HG02870 (cell line): ENCODE results near the gene ASPM.
"Not testable (repeated sequence)": the region's sequence is repeated elsewhere in the genome, so short reads cannot be mapped to it uniquely, and the experiment has no call there.

Experiments used
- ATAC-seq: cut with Tn5 transposase; IDR thresholded peaks from one replicate; pipeline ENCODE4 v1.9.1; 2021; ENCODE audit warnings: mild to moderate bottlenecking, moderate library complexity; ENCODE audit not compliant: unreplicated experiment

Gene ASPM

DNA sequence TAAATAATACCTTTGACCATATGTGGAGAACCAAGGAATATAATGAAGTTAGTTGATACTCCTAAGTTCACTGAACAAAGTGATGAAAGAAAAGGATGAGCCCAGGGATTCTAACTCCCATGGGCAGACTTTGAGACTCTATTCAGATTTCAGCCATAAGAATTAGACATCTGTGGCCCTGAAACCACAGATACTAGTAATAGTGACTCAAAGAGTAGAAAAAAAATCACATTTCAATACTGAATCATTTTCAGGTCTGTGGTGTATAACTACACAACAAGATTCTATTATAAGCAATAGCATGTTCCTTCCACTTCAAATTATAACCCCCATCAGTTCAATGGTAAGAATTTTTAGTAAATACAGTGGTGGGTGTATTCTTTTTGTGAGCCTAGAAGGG, 63.0 kb downstream of the ASPM start:
- peak; percentile 85 for ATAC-seq

DNA sequence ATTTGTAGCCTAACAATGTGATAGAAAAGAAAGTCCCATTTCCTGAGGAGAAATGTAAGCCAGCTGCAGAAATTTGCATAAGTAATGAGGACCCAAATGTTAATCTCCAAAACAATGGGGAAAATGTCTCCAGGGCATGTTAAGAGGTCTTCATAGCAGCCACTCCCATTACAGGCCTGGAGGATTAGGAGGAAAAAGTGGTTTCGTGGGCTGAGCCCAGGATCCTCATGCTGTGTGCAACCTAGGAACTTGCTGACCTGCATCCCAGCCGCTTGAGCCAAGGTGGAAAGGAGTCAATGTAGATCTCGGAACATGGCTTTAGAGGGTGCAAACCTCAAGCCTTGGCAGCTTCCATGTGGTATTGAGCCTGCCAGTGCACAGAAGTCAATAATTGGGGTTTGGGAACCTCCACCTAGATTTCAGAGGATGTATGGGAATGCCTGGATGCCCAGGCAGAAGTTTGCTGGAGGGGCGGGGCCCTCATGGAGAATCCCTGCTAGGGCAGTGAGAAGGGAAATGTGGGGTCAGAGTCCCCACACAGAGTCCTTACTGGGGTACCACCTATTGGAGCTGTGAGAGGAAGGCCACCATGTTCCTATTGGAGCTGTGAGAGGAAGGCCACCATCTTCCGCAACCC, 65.2 kb downstream of the ASPM start:
- ATAC-seq: no peak

DNA sequence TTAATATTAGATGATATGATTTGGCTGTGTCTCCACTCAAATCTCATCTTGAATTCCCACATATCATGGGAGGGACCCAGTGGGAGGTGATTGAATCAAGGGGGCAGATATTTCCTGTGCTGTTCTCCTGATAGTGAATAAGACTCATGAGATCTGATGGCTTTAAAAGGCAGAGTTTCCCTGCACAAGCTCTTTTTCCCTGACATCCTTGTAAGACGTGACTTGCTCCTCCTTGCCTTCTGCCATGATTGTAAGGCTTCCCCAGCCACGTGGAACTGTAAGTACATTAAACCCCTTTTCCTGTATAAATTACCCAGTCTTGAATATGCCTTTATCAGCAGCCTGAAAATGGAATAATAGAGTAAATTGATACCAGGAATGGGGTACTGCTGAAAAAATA, 66.1 kb downstream of the ASPM start:
- no peak for ATAC-seq

DNA sequence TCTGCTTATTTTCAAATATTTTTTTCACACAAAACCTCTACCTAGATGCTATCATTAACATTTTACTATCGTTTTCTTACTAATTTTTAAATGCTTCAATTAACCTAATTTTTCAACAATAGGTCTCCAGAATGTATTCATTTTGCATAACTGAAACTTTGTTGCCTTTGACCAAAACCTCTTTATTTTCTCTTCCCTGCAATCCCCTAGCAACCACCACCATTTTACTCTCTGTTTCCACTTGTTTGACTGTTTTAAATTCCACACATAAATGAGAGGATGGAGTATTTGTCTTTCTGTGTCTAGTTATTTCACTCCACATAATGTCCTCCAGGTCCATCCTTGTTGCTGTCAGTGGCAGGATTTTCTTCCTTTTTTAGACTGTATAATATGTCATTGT, 69.9 kb downstream of the ASPM start:
- ATAC-seq: no peak

DNA sequence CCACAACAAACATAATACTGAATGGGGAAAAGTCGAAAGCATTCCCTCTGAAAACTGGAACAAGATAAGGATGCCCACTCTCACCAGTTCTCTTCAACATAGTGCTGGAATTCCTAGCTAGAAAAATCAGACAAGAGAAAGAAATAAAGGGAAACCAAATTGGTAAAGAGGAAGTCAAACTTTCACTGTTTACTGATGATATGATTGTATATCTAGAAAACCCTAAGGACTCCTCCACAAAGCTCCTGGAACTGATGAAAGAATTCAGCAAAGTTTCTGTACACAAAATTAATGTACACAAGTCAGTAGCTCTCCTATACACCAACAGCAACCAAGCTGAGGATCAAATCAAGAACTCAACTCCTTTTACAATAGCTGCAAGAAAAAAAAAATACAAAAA, 72.5 kb downstream of the ASPM start:
- ATAC-seq: no peak

DNA sequence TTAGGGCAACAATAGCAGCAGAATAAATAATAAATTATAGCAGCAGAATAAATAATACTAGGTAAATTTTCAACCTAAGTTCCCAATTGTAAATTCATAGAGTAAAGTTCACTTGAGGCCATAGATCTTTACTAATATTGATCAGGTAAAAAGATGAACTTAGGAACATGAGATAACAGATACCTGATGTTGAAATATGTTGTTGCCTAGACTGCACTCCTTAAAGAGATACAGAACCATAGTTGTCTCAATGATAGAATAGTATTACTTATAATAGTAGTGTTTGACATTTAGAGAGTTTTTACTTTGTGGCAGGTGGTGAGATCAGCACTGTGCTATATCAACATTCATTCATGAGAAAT, 79.0 kb downstream of the ASPM start:
- no peak for ATAC-seq

DNA sequence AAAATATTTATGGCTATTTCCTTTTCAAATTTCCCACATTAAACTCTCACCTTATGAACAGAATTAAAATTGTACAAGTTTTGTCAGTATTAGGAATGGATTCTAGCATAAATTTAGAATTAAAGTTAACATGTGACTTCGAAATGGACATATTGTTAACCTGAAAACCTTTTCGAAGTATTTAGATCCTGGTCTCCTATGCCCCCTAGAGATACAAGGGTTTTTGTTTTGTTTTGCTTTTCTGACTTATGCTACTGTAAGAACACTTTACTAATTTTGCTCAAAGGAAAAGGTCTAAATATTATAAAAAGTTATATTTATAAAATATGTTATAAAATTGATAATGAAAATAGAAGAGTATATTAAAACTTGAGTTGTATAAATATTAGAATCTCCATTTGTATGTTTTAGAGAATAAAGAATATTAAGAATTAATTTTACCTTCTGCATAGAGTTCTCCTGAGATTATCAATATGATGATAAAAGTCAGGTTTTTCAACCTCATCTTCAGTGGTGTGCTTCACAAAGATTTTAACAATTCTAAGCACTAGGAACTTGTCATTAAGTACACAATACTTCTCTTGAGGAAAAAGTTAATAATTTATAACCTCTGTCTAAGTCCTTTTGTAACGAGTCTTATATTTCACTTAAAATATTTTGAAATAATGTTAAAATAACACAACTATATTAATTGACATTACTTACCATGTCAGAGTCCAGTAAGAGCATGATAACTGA, 79.6 kb downstream of the ASPM start, which contains the start of gene F13B:
F13B (minus strand) TSS at position 542 of the 738 bp plus-strand sequence; CDS start at position 505, 37 bp downstream.
- no peak for ATAC-seq

DNA sequence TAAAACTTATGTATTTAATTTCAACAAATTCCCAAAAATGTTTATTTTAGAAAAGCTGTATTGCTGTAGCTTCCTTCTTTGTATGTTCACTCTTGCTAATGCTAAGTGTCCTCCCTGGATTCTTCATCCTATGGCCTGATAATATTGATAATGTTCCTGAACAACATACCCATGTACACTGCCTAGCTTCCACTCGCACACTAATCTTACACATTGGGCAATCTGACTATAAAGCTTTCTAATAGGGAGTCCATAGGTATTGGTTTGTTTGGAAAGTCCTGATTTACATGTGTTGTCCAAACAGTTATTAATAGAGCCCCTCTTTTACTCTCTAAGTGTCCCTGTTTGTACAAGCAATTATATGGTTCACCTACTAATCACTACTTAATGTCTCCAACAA, 80.2 kb downstream of the ASPM start:
- ATAC-seq: no peak

DNA sequence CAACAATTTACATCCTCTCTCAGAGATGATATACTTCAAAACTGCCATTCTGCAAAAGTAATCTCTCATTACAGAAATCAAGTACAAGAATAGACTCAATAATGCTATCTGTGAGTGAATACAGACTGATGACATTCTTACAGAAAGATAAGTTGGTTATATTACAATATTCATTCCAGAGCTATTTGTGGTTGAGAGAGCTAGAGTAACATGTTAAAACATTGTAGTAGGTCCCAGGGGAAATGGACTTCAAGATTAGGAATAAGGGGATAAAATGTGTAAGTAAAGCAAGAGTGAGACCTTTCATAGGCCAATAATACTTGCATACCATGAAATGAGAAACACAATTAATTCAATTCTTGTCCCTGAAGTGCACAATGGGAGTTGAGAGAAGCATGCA, 80.9 kb downstream of the ASPM start:
- no peak for ATAC-seq

DNA sequence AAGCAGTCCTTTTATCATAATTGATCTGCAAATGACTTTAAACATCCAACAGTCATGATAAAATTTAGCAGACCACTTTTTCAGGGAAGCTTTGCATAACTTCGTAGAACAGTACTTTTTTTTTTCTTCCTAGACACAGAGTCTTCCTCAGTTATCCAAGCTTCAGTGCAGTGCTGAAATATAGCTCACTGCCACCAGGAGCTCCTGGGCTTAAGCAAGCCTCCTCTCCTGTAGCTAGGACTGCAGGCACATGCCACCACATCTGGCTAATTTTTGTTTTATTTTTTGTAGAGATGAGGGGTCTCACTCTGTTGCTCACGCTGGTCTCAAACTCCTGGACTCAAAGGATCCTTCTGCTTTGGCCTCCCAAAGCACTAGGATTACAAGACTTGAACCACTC, 83.3 kb downstream of the ASPM start:
- peak; percentile 30 for ATAC-seq

DNA sequence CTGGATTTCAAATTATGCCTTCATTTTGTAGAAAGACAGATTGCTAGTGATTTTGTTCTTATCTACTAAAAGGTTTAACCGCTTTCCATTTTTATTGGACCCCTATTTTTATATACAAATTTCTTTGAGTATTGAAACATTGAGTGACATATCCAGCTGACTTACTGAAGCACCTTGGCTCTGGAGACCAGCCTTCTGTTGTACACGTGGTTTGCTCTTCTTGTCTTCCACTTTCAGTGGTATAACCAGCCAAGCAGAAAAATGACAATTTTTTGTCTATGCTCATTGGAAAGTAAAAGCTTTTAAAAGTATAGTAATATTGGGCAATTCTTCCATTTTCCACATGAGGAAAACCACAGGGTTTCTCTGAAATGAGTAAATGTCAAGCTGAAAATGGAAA, 83.8 kb downstream of the ASPM start:
- ATAC-seq: peak; percentile 95

DNA sequence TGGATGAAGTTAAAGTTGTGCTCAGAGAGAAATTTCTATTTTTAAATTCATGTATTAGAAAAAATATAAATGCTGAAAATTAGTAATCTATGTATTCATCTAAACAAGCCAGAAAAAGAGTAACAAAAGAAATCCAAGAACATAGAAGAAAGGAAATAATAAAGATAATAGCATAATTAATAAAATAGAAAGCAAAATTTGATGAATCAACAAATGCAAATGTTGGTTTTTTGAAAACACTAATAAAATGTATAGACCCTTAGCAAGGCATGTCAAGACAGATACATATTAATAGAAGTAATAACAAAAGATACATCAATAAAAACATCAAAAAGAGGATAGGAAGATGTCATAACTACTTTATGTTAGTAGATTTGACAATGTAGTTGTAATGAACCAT, 97.4 kb downstream of the ASPM start:
- ATAC-seq: no peak

DNA sequence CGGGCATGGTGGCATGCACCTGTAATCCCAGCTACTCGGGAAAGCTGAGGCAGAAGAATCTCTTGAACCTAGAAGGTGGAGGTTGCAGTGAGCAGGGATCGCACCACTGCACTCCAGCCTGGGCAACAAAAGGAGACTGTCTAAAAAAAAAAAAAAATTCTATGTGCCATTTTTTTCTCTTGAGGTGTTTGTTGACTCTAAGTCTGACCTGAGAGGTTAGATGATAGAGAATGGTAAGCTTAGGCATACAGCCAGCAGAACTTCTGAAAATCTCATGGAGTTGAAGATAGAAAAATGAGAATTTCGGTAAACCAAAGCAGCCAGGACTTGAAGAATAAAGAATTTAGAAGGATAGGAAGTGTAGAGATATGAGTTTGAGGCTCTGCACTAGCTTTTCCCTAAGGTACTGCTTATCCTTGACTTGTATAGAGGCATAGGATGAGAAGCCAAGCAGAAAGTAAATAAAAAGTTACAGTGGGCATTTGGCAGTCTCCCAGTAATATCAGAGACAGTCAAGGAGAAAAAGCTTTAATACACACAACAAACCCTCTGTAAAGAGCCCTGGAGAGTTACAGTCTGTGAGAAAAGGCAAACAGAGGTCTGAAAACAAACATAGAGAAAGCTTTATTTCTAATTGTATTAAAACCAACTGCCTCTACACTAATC, 103.7 kb downstream of the ASPM start:
- ATAC-seq: no peak

DNA sequence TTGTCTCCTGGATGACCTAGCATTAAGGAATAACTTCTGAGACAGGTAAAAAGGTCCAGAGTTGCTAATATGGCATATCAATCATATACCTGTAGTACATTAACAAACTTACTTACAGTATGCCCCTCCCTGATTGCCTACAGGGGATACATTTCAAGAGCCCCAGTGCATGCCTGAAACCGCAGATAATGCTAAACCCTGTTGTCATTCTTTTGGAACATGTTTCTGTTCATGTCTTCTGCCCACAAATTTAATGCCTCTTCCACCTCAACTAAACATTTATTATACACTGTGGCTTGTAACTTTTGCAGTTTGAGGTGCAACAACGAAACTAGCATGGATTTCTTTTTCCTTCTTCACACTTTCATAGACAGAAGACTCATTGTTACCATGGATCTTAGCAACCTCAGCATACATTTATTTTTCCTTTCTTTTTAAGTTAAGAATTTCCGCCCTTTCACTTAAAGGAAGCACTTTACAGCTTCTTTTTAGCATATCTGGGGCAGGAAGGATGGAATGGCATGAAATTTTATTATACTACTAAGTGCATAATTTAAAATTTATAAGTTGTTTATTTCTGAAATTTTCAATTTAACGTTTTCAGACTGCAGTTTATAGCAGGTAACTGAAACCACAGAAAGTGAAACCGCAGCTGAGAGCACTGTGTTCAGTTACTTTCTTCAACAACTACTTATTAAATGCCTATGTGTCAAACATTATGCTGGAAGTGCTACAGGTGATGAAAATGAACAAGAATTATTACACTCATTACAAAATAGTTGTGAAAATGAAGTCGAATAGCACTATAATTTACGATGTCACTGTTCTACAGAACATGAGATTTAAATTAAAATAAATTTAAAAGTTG, 104.7 kb downstream of the ASPM start:
- peak; percentile 93 for ATAC-seq

DNA sequence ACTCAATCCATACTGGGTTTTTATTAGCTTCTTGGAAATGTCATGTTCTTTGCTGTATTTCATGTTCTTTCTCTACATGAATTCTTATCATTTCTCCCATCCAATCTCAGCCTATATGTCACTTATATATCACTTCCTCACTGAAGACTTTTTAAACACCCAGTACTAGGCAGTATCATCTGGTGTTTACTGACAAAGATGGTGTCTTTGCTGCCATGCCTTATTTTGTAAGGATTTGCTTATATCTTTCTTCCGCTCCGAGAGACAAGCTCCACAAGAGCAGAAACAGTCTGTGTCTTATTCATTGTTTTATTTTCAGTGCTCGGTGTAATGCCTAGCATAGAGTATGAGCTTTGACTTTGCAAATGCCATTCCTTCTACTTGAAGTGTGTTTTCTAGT, 109.6 kb downstream of the ASPM start:
- no peak for ATAC-seq

DNA sequence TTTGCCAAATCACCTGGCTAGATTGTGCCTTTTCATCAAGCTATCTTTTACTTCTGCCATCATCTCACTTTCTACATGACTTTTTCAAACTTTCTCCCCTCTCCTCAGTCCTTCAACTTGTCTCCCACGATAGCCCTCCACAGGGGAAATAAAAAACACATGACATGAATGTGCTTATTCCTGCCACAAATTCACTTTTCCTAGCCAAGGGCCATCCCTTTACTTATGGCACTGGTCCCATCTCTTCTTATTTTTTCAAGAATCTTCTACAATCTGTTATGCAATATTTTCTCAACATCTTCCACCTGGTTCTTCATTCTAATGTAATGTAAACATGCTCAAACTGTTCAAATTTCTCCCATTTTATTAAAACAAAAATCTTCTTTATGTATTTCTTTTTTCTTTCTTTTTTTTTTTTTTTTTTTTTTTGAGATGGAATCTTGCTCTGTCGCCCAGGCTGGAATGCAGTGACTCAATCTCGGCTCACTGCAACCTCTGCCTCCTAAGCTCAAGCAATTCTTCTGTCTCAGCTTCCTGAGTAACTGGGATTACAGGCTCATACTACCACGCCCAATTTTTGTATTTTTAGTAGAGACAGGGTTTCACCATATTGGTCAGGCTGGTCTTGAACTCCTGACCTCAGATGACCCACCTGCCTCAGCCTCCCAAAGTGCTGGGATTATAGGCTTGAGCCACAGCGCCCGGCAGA, 111.7 kb downstream of the ASPM start:
- ATAC-seq: not testable (repeated sequence)
